Amygdala (tissue), 56 donors: ENCODE measurements around the gene DIP2C.
"Not testable (repeated sequence)": the region's sequence is repeated elsewhere in the genome, so short reads cannot be mapped to it uniquely, and the experiment has no call there.

Source experiments
- DNase-seq, 56 donors: peaks; one replicate each; lab custom pipeline; 2025; lab: John Stamatoyannopoulos, UW

DIP2C gene

DNA sequence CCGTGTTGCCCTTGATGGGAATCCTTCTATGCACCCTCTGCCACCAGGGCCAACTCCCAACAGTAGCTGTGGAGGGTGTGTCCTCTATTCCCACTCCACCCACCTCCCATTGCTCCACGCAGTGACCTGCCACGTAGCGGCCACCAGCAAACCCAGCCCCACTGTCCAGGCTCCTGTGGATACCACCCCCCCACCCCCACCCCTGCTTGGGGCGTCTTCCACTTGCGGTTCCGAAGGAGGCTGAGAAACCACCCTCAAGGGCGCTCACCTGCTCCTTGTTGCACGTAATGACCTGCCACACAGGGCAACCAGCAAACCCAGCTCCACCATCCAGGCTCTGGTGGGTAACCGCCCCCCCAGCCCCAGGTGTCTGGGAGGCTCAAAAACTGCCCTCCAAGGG lies 72.0 kb downstream of the DIP2C start:
- no peak for DNase-seq

DNA sequence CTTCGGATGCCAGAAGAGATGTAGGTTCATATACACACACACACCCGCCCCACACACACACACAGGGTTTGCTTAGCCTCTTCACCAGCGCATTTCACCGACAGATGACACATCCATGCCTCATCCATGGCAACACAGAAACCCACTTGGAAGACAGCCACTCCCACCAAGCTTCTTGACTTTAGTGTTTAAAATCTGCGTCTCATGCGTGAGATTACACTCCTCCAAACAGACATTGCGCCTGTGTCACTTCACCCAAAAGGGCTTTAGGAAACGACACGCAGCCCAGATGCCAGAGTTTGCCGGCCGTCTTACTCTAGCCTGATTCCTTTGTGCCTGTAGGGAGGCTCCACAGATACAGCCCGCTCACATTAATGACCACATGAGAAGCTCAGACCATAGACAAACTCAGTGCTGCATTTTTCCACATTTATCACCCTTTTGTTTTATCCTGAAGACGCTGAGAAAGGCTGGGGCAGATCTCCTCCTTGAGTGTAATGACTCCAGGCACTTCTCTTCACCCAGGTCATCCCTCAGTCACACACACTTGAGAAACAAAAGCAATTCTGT lies 73.8 kb downstream of the DIP2C start:
- DNase-seq: peak in 4 of 56 donors; percentile 31 to 44 (median 38)

DNA sequence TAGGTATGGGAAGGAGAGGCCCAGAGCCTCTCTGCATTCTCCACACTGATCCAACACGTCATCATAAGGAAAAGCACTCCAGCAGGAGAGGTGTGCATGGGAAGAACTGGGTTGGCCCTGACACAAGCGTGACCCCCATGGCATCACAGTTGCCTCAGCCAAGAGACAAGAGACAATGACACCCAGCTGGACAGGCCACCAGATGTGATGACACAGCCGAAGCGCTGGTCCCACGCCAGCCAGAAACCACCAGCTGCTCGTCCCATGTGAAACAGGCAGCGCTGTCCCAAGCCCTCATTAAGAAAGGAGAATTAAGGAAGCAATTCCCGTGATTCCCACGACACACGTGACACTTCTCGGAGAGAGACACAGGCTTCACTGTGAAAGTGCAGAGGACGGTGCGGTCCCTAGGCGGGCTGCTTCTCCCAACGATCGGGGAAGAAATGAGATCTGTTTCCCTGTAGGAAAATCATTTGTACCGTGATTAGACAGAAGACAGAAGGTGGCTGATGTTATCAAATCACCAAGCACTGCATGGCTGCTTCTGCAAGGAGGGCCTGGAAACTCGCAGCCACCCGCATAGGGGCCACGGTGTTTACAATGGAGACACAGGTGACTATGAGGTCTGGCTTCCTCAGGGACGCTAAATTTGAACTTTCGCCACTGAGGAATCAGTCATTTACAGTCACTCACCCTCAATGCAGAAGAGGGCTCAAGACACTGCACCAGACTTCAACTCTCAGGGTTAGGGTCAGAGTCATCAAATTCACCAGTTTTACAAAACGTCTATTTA lies 74.5 kb downstream of the DIP2C start:
- peak in 54 of 56 donors; percentile 28 to 94 (median 80) for DNase-seq

DNA sequence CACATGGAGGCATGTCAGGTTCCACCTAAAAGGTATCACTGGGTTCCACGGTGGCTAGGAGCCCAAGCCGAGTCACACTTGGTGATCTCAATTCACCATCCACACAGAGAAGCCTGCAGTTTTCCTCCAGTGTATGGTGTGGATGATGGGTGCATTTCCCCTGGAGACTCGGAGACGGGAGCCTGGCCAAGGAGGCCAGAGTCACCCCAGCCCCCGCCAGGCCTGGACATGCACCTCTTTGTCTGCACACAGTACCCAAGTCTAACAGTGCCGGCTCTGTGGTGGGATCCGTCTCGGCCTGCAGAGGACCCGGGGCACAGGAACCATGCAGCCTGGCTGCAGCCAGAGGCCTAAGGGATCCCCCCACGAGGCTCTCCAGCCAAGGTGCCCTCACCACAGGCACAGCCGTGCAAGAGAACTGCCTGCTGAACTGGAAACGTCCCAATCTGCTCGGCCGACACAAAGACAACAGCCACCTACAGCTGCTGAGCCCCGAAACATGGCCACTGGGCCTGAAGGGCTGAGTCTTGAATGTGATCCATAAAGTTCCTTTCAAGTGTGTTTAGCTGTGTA lies 75.2 kb downstream of the DIP2C start:
- DNase-seq: peak in 24 of 56 donors; percentile 33 to 73 (median 57)

DNA sequence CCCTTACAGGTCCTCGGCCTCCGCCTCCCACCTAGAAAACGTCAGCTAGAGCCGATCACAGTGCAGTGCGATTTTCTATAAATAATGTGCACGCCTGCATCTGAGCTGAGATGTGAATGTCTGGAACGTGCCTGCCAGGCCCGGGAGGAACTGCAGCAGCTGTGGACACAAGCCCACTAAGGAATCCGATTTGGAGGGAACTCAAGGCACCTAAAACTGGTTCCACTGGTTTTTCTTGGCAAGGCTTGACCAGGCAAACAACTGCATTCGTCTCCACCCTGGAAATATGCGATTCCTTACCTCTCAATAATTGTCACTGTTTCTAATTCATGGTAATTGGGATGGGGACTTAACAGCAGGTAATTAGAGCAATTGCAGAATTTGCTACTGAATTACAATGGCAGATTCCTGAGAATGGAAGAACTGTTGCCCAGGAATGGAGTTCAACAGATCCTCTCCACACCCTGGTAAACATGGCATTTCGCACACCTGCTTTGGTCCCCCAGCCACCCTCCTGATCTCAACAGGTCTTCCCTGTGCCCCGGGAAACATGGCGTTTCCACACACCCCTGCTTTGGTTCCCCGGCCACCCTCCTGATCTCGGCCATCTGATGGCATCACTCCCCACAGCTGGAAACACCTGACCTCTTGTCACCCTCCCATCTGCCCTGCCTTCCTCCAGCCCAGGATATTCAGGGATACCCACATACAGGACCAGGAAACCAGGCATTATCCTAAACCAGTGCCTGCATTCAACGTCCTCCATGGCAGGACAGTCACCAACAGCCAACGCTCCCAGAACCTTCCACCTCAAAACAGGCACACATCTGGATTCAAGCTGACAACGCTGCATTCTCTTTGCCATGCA lies 76.0 kb downstream of the DIP2C start:
- DNase-seq: no peak

DNA sequence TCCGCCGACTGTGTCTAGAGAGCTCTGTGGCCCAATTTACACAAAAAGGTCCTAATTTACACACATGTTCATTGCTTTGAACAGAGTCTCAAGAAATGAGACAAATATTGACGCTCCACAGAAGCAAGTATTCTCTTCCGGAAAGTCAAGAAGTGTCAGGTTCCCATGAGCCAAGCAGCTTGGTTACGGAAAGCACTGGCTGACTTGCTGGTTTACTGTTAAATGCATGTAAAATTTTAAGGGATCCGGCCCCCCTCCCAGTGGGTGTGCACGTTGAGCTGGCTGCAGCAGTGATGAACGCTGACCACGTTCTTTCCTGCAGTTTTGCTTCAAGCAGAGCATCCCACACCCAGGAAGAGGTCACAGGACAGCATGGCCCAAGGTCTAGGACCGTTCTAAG lies 76.8 kb downstream of the DIP2C start:
- DNase-seq: no peak

DNA sequence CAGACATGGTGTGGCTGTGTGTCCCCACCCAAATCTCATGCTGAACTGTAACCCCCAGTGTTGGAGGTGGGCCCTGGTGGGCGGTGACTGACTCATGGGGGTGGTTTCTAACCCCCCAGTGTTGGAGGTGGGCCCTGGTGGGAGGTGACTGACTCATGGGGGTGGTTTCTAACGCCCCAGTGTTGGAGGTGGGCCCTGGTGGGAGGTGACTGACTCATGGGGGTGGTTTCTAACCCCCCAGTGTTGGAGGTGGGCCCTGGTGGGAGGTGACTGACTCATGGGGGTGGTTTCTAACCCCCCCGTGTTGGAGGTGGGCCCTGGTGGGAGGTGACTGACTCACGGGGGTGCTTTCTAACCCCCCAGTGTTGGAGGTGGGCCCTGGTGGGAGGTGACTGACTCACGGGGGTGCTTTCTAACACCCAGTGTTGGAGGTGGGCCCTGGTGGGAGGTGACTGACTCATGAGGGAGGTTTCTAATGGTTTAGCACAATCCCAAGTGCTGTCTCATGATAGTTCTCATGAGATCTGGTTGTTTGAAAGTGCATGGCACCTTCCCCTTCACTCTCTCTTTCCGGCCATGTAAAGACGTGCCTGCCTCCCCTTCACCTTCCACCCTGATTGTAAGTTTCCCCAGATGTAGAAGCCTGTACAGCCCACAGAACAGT lies 78.7 kb downstream of the DIP2C start:
- not testable (repeated sequence) for DNase-seq

DNA sequence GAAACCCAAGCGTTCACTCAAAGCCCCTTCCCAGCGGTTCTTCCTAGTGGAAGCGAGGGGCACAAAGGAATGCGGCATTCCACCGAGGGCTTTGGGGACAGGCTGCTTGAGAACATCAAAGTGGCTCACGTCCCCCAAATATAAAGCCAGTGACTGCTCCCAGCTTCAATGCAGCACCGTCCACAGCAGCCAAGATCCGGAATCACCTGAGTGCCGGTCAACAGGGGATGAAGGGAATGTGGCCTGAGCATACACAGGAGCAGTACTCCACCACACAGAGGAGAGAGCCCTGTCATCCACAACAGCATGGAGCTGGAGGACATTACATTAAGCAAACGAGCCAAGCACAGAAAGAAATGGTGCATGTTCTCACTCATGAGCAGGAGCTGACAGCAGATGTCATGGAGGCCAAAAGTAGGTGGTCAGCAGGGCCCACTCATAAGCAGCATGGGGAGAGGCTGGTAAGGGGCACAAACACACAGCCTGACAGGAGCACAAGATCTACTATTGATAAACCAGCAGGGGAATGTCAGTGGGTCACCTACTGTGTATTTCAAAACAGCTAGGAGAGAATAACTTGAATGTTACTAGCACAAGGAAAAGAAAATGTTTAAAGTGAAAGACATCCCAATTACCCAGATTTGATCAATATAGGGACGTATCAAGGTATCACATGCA lies 79.5 kb downstream of the DIP2C start:
- no peak for DNase-seq

DNA sequence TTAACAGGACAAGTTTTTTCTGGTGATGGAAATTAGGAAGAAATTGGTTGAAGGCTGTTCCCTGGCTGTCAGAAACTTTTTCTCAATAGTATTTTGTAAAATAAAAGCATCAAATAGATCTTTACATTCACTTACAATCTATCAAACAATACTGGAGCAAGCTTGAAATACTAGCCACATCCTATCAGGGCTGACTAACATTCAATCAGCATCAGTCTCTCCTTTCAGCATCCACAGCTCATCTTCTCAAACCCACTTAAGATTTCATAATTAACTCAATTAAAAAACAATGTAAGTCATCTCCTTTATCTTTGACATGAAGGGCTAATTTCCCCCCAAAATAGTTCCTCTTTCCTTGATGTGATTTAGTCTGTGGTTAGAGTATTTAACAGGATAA lies 80.2 kb downstream of the DIP2C start:
- DNase-seq: no peak

DNA sequence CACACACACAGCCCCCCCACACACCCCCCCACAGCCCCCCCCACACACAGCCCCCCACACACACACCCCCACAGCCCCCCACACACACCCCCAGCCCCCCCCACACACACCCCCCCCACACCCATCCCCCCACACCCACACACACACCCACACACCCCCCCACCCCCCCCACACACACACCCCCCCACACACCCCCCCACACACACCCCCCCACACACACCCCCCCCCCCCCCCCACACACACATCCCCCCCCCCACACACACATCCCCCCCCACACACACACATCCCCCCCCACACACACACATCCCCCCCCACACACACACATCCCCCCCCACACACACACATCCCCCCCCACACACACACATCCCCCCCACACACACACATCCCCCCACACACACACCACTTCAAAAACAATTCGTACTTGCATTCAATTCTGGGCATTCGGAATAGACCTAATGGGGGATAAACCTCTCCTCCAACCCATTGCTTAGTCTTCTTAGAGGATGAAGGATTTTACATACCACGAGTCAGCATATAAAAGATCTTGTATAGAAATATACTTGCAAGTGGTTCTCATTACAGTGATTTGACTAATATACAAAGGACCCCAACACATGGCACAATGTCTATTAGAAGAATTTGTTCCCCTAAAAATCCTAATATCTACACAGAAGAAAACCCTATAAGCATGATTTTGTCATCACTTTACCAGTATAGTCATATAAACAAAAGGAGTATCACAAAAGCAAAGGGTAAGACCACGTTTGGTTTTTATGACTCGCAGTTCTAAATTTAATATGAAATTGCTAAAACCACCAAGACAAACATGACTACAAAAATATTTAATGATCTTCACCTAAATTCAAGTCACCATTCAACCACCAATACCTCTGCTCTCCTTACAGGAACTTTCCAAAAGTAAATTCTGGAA lies 80.9 kb downstream of the DIP2C start:
- no peak for DNase-seq

DNA sequence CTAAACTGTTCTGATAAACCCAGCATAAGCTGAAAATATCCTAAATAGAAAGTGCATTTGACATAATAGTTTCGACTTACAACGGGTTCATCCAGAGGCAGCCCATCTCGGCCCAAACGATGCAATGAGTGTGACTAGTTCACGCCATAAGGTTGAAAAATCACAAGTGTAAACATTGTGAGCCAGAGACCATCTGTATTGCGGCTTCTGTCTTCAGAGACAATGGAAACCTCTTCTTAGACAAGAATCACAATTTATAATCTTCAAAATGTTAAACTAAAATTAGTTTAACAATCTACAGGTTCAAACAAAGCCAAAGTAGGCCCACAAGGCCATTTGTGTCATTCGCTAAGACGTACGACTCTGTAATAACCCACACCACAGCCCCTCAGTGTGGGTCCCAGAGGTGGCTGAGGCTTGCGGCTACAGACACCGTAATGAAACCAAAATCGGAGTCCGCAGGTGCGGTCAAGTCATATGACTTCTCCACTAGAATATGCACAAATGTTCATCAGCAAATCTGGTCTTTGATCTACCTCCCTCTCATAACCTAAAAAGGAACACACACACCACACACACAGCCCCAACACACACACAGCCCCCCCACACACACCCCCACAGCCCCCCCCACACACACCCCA lies 81.8 kb downstream of the DIP2C start:
- DNase-seq: no peak

DNA sequence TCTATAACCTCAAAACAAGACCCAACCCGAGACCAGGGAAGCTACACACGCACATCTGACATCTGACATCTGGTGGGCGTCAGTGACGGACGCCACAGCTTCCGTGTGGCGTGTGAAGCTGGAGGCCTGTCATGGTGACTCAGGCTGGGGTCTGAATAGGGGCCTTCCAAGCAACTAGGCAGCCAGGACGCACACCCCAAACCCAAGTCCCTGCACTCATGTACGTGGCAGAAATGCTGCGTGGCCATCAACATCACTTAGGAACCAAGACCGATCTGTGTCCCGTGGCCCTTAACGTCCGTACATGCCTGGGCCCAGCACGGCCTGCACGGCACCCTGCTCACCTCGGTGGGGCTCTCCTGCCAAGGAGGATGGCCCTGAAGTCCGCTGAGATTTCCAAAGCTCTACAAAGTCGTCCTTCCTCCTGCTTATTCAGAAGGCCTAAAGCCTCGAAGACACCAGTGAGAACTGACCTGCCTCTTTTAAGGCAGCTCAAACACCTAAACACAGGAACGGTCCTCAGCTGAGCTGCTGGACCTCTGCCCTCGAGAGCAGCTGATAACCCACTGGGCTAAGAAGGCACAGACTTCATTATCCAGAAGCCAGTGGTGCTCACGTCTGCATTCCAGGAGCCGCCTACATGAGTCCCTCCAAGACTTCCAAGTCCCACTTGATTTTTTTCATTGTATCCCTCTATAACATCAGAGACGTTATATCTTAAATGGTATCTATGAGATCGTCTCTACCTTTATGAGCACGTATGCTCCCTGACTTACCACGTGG lies 82.5 kb downstream of the DIP2C start:
- no peak for DNase-seq

DNA sequence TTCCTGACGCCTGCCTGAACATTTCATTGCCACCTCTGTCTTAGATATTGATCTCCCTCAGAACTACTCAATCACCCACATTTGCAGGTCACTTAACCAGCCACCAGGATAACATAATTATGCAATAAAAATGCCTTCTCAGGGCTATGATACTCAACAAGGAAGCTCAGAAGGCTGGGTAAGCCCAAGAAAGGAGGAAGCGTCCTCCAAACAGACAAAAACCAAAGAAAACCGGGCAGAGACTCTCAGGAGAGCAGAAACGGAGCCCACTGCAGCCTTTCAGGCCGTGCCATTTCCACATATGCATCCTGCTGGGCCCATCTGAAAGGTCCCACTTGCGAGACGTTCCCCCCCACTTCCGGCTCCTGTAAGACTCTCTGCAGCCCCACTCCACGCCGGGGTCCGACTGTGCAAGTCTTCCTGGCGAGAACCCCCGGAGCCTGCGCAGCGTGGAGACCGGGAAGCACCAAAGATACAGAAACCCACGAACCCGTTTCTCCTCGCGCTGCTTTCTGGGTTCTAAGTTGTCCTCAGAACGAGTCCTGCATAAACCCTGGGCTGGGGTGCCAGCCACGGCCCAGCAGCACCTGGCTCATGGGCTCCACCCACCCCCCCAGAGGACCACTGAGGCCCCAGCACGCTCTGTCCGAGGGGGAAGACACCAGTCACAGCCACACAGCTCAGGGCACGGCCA lies 83.7 kb downstream of the DIP2C start:
- DNase-seq: no peak

DNA sequence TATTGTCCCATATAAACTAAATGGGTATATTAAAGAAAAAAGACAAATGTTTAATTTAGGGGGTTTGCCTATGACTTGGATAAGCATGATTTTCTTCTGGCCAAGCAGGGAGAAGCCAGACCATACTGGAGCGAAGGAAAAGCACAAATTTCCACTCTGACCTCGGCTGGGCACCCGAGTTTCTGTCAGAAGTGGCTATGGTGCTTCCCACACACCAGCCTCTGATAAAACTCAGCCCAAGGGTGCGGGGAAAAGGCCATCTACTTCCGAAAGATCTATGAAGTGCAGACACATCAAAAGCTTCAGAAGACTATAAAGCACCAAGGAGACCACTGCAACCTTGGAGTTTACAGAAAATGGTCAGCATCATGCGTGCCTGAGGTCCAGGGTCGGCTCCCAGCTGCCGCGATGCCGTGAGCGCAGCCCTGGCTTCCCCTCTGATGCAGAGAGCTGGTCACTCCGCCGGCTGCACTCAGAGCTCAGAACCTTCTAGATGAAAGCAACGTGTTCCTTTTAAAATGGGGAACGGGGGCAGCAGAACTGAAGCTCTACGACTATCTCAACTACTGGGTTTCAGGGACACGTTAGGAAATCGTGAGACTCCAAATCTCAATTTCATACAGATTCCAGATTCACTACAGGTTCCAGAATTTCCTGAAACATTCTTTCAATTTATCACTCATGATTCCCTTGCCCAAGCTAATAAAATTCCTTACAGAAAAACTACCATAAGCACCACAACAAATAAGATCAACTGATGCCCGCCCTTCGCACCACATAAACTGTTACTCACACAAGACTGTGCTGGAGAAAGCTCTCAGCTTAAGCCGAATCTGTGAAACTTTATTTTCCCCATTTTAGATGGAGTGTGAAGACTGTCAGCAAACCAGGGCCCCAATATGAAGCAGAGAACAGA lies 84.5 kb downstream of the DIP2C start:
- peak in 7 of 56 donors; percentile 15 to 55 (median 42) for DNase-seq

DNA sequence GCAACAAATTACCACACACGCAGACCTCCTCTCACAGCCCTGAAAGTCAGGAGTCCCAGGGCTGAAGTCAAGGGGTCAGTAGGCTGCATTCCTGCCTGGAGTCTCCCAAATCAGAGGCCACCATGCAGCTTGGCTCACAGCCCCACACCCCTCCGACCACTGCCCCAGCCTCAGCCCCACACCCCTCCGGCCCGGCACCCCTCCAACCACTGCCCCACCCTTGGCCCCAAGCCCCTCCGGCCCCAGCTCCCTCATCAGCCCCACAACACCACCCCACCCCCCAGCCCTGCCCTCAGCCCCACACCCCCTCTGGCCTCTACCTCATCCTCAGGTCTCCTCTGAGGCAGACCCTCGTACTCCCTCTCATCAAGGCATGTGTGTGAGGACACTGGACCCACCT lies 85.7 kb downstream of the DIP2C start:
- DNase-seq: no peak
